ENCODE data around the gene GPBP1.

DNA sequence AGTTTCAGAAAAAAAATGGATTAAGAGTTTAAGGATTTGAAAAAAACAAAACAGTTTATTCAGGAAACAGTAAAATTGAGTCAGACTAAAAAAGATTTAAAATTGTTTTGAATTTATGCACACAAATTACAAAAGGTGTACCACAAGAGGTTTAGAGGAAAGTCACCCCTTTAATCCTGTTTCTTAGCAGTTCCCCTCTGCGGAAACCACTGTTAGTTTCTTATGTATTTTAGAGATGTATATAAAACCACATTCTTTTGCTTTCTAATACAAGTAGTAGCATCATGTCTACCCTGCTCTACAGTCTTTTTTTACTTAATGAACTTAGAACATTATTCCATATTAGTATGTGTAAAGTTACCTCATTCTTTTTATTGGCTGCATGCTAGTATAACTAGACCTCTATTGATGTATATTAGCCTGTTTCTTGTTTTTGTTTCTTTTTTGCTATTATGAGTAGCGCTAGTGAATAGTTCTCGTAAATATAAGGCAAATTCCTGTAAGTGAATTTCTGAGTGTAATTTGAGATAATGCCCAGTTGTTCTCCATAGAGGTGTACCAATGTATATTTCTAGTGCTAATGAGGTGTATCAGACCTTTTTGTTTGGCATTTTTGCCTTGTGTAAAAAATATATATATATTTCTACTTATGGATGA lies 20.0 kb downstream of the GPBP1 start:
- TF ChIP-seq POLR2A (IDR thresholded peaks at IDR 0.05; ENCODE audit: low read depth, low read length): no peak
- TF ChIP-seq TAF1 (IDR thresholded peaks at IDR 0.05; ENCODE audit: low read depth, low read length): no peak
- peak; percentile 49; the same call in 1 of the 2 replicates for TF ChIP-seq SPI1 (IDR thresholded peaks at IDR 0.05; ENCODE audit: low read depth, low read length)
- TF ChIP-seq POLR2AphosphoS5 (IDR thresholded peaks at IDR 0.05; ENCODE audit: low read depth, low read length): no peak
- TF ChIP-seq PAX5 (IDR thresholded peaks at IDR 0.05; ENCODE audit: insufficient read depth, low read length, severe bottlenecking): no peak

All from GM12891 (cell line).